HL-60 (cell line): ENCODE measurements around the gene MAP2K6.

ENCODE experiments used
- CTCF ChIP-seq: IDR thresholded peaks from one replicate; pipeline ENCODE4 v1.5.1; 2011; ENCODE audit warnings: low read length, control low read depth, inconsistent platforms; ENCODE audit not compliant: insufficient read depth
- GABPA ChIP-seq: IDR thresholded peaks from 2 replicates; pipeline ENCODE4 v1.6.1; 2012; ENCODE audit warnings: low read depth
- POLR2AphosphoS5 ChIP-seq: IDR thresholded peaks from 2 replicates; pipeline ENCODE4 v1.6.1; 2012; ENCODE audit warnings: low read depth
- REST ChIP-seq: IDR thresholded peaks from 2 replicates; pipeline ENCODE4 v1.6.1; 2012; ENCODE audit warnings: low read depth; ENCODE audit not compliant: insufficient replicate concordance
- SPI1 ChIP-seq: IDR thresholded peaks from 2 replicates; pipeline ENCODE4 v1.6.1; 2012; ENCODE audit warnings: low read depth, mild to moderate bottlenecking, borderline replicate concordance

GRCh38 chr17:69575346-69575761 lies 160.9 kb downstream of the MAP2K6 start:
- TF ChIP-seq CTCF (no peak), REST (no peak), SPI1 (no peak), POLR2AphosphoS5 (no peak), GABPA (no peak)
